B cell (primary cell): ENCODE measurements around the gene SDK1. TPM values are rescaled to one million over a fixed set of nuclear protein-coding genes. Genes with fewer than 3 reads are reported as not detected.

ENCODE experiments used
- ATAC-seq: fragments of 200-7000 bp; cut with Tn5 transposase; one replicate; pipeline ENCODE4 v1.10.0; 2021; ENCODE audit warnings: low read depth, mild to moderate bottlenecking, moderate number of reproducible peaks, moderate library complexity
- CTCF ChIA-PET: fragments of 350-600 bp; sonication (Branson Sonifier 250); formaldehyde crosslinking; loops from one replicate; lab custom pipeline; 2021; ENCODE audit warnings: antibody characterized with exemption, inconsistent platforms; lab: Charles Lee
- POLR2A ChIA-PET: fragments of 350-600 bp; sonication (Branson Sonifier 250); formaldehyde crosslinking; loops from one replicate; lab custom pipeline; 2021; ENCODE audit warnings: antibody characterized with exemption; lab: Charles Lee
- DNase-seq: peaks from one replicate; pipeline ENCODE4 v3.0.0; 2013
- H2AFZ ChIP-seq: 2 replicates; pipeline ENCODE4 v1.6.1; 2012; ENCODE audit warnings: mild to moderate bottlenecking, low read depth, low read length; ENCODE audit not compliant: insufficient read depth, poor library complexity, severe bottlenecking
- H3K27ac ChIP-seq, 2 donors: 1 replicate in 1 of 2; 2 replicates in 1 of 2; pipeline ENCODE4 v1.5.1; 2012 to 2013; ENCODE audit warnings: low read length in 2 of 2, mild to moderate bottlenecking in 2 of 2, moderate library complexity in 1 of 2
- H3K27me3 ChIP-seq, 4 experiments: fragments of 200-600 bp in 1 of 4; sonication (generic) in 1 of 4; replicated peaks in 1 of 4; 1 replicate in 2 of 4; 2 replicates in 2 of 4; pipeline versions ENCODE4 v1.6.1 to v1.7.0; 2013 to 2016; ENCODE audit warnings: low read length in 3 of 4, mild to moderate bottlenecking in 2 of 4, mixed read lengths in 1 of 4, moderate library complexity in 1 of 4; ENCODE audit not compliant: insufficient read depth in 4 of 4, control insufficient read depth in 3 of 4; ENCODE audit errors: control extremely low read depth in 1 of 4
- H3K36me3 ChIP-seq, 2 experiments: replicated peaks in 1 of 2; 1 replicate in 1 of 2; 2 replicates in 1 of 2; pipeline versions ENCODE4 v1.6.1 to v1.7.1; 2013; ENCODE audit warnings: low read length in 1 of 2; ENCODE audit not compliant: insufficient read depth in 2 of 2, control insufficient read depth in 1 of 2; ENCODE audit errors: control extremely low read depth in 1 of 2, extremely low read depth in 1 of 2
- H3K4me1 ChIP-seq, 2 donors: fragments of 200-600 bp in 1 of 2; sonication (generic) in 1 of 2; 1 replicate in 1 of 2; 2 replicates in 1 of 2; pipeline versions ENCODE4 v1.5.1 to v1.6.1; 2013 to 2017; ENCODE audit warnings: low read length in 2 of 2; ENCODE audit not compliant: control insufficient read depth in 2 of 2, insufficient read depth in 2 of 2
- H3K4me2 ChIP-seq: replicated peaks from 2 replicates; pipeline ENCODE3; 2012; ENCODE audit warnings: mild to moderate bottlenecking, low read depth, low read length; ENCODE audit not compliant: poor library complexity, severe bottlenecking
- H3K4me3 ChIP-seq, 5 experiments: fragments of 200-600 bp in 1 of 5; sonication (generic) in 1 of 5; 1 replicate in 3 of 5; 2 replicates in 2 of 5; pipeline versions ENCODE4 v1.5.1 to v1.7.0; 2011 to 2016; ENCODE audit warnings: low read length in 4 of 5, mild to moderate bottlenecking in 4 of 5, low read depth in 2 of 5, control low read depth in 1 of 5, moderate library complexity in 1 of 5; ENCODE audit not compliant: insufficient read depth in 1 of 5; ENCODE audit errors: control extremely low read depth in 1 of 5, extremely low read depth in 1 of 5
- H3K79me2 ChIP-seq: fragments of 200-600 bp; sonication (generic); one replicate; pipeline ENCODE4 v1.6.0; 2016; ENCODE audit warnings: low read length; ENCODE audit not compliant: control insufficient read depth, insufficient read depth
- H3K9ac ChIP-seq: fragments of 200-600 bp; sonication (generic); 2 replicates; pipeline ENCODE4 v1.6.1; 2017; ENCODE audit warnings: mild to moderate bottlenecking, low read length, moderate library complexity
- H3K9me3 ChIP-seq, 3 donors: one replicate each; pipeline versions ENCODE4 v1.6.1 to v1.7.1; 2013; ENCODE audit warnings: low read length in 2 of 3; ENCODE audit not compliant: control insufficient read depth in 2 of 3, insufficient read depth in 1 of 3; ENCODE audit errors: control extremely low read depth in 1 of 3
- H4K20me1 ChIP-seq: 2 replicates; pipeline ENCODE4 v1.6.0; 2012; ENCODE audit warnings: mild to moderate bottlenecking, low read length; ENCODE audit not compliant: insufficient read depth, control insufficient read depth, poor library complexity, severe bottlenecking
- H3K27ac Mint-ChIP-seq: one replicate; pipeline ENCODE4 v1.8.0; 2021; ENCODE audit warnings: mixed read lengths
- H3K27me3 Mint-ChIP-seq: one replicate; pipeline ENCODE4 v1.8.0; 2021; ENCODE audit warnings: mixed read lengths
- H3K4me1 Mint-ChIP-seq: one replicate; pipeline ENCODE4 v1.8.0; 2021; ENCODE audit warnings: mixed read lengths
- H3K4me3 Mint-ChIP-seq: one replicate; pipeline ENCODE4 v1.8.0; 2021; ENCODE audit warnings: mixed read lengths
- H3K9me3 Mint-ChIP-seq: one replicate; pipeline ENCODE4 v1.8.0; 2022; ENCODE audit warnings: mixed read lengths; ENCODE audit not compliant: insufficient read depth
- CTCF ChIP-seq: fragments of 200-600 bp; IDR thresholded peaks from one replicate; pipeline ENCODE4 v1.8.0; 2022; ENCODE audit warnings: antibody characterized with exemption, mild to moderate bottlenecking
- EZH2 ChIP-seq: IDR thresholded peaks from 2 replicates; pipeline ENCODE4 v1.6.1; 2012; ENCODE audit warnings: borderline replicate concordance, low read depth, mild to moderate bottlenecking, moderate library complexity, low read length; ENCODE audit not compliant: insufficient read depth, poor library complexity, severe bottlenecking
- WGBS: methylation state at CpG from one replicate; pipeline ENCODE4 v1.1.5; 2013; ENCODE audit warnings: missing lambda C conversion rate; ENCODE audit not compliant: insufficient coverage; 5-methylcytosine and 5-hydroxymethylcytosine counted together
- intact Hi-C: fragments of 100-400 bp; cut with micrococcal nuclease; formaldehyde crosslinking; loops from one replicate; pipeline ENCODE4 v1.10.0; 2022
- polyA plus RNA-seq: library from polyadenylated mRNA; depleted of rRNA; stranded (reverse); fragments of >200 nt; gene quantifications from 2 replicates; pipeline ENCODE4 v1.2.3, GENCODE V29; 2012
- total RNA-seq, 2 donors: library from RNA; stranded (reverse); fragments of 120-200 nt in 1 of 2; gene quantifications; 1 replicate in 1 of 2; 2 replicates in 1 of 2; pipeline versions ENCODE4 v1.2.3 to v1.2.4, GENCODE V29; 2013 to 2022

The SDK1 gene
- total and polyA plus RNA-seq, 2 donors (not counting 1 experiment from before 2014, with no cell fraction given): 0.73 to 2.0 TPM

DNA sequence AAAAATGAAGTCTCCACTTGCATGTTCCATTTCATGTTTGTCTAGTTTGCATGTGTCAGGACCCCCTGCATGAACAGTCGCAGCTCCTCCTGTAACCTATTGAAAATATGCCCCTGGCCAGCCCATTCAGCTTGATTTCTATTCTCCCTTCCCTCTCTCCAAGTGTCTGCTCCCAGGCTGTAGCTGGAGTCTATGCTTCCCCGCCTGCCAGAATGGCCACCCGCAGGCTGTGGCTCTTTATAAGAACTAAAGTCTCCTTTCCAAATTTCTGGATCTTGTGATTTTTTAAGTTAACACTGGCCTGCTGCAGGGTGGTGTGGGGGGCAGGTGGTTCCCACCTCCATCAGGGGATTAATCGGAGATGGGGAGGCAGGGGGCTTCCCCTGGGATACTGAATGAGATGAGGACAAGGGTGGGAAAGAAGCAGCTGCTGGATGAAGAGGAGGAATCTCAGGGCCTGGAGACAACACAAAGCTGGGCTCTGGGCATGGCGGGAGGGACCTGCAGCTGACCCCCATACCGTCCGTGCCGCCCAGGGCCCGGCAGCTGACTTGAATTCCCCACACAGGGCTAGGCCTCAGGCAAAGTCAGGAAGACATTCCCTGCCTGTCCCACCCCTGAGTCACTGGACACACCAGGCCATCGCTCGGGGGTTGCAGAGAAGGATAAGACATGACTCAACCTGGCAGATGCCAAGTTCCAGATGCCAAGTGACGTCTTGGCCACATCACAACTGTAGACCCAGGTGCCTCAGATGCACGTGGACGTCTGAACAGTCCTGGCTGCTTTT lies 981.6 kb downstream of the SDK1 start:
- no peak for ATAC-seq
- no peak for DNase-seq
- no peak overlapping the region for H3K4me3 ChIP-seq
- H3K79me2 ChIP-seq: no peaks in the 10 kb centered on the region
- H3K9ac ChIP-seq: no peak overlapping the region
- Mint-ChIP-seq H3K4me3 (no peak overlapping the region), H3K9me3 (no peaks in the 10 kb centered on the region), H3K4me1 (no peaks in the 10 kb centered on the region), H3K27ac (no peak overlapping the region), H3K27me3 (no peaks in the 10 kb centered on the region)
- POLR2A ChIA-PET: no interaction called here
- 87% methylated on average over 13 of the region's 14 CpGs for WGBS
- TF ChIP-seq EZH2 (no peak), CTCF (no peak)
- no peaks in the 10 kb centered on the region for H3K36me3 ChIP-seq
- no peak overlapping the region for H3K4me2 ChIP-seq
- CTCF ChIA-PET: no interaction called here
- H2AFZ ChIP-seq: no peak overlapping the region
- H3K9me3 ChIP-seq: peaks cover 0 to 12% (median 0%) of the 10 kb centered on the region in 3 donors
- H3K27ac ChIP-seq: no peak overlapping the region
- intact Hi-C loops: no loop called here
- H3K27me3 ChIP-seq: no peaks in the 10 kb centered on the region
- no peaks in the 10 kb centered on the region for H3K4me1 ChIP-seq
- no peaks in the 10 kb centered on the region for H4K20me1 ChIP-seq

- Mint-ChIP-seq H3K27ac (no peak overlapping the region), H3K4me1 (no peaks in the 10 kb centered on the region), H3K27me3 (no peaks in the 10 kb centered on the region), H3K4me3 (no peak overlapping the region), H3K9me3 (no peaks in the 10 kb centered on the region)
- Histone ChIP-seq H3K9me3 (peaks cover 0 to 10% (median 0%) of the 10 kb centered on the region in 3 donors), H3K9ac (no peak overlapping the region), H3K4me3 (no peak overlapping the region), H3K79me2 (no peaks in the 10 kb centered on the region), H3K27me3 (no peaks in the 10 kb centered on the region), H2AFZ (no peak overlapping the region), H3K4me1 (no peaks in the 10 kb centered on the region), H3K36me3 (no peaks in the 10 kb centered on the region), H3K4me2 (no peak overlapping the region), H4K20me1 (no peaks in the 10 kb centered on the region), H3K27ac (no peak overlapping the region)
- 85% methylated on average over 8 of the region's 9 CpGs for WGBS
- ChIA-PET POLR2A (no interaction called here), CTCF (no interaction called here)
- no peak for DNase-seq
- ATAC-seq: no peak
- no peak for TF ChIP-seq EZH2
- intact Hi-C loops: no loop called here
Measured at GRCh38 chr7:4286351-4286750, 985.3 kb downstream of the SDK1 start.
